Gastrocnemius medialis (tissue), 4 donors: ENCODE measurements around the gene LYPD4.

ENCODE experiments used
- POLR2A ChIP-seq, 2 donors: fragments of 450-650 bp; IDR thresholded peaks; one replicate each; pipeline ENCODE4 v1.6.1; 2017; ENCODE audit warnings: antibody characterized with exemption in 2 of 2, mild to moderate bottlenecking in 2 of 2, moderate library complexity in 2 of 2
- TF ChIP-seq, protein P1 (sequence below), 5 experiments: fragments of 450-650 bp in 3 of 5; fragments of 200-600 bp in 2 of 5; sonication (generic) in 2 of 5; IDR thresholded peaks in 4 of 5; conservative IDR thresholded peaks in 1 of 5; 1 replicate in 4 of 5; 2 replicates in 1 of 5; pipeline ENCODE4 v1.5.1; 2016 to 2019; ENCODE audit warnings: antibody characterized with exemption in 5 of 5, mild to moderate bottlenecking in 3 of 5, moderate library complexity in 3 of 5

DNA sequence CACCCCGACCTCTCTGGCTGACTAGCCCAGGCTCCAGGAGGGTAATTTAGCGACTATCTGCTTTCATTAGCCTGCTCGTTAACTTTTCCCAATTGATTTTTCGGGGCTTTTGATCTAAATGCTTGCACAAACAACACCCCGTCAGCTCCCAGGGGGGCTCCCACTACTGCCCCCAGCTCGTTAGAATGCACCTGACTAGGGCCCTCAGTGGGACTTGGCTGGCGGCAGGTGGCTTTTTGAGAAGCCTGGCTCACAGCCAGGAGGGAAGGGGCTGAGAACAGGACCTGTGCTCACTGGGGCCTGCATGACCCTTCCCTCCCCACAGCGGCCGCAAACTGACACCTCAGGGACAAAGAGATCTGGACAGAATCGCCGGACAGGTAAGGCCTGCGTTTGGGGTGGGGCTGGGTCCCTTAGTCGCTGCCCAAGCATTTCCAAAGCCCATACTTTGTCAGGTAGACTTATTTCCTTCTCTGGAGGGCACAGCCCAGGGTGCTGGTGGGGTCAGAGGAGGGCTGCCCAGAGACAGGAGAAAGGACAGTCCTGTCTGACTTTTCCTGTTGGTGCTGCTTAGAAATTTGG lies 25.0 kb upstream of the LYPD4 start:
- TF ChIP-seq, protein P1, sequence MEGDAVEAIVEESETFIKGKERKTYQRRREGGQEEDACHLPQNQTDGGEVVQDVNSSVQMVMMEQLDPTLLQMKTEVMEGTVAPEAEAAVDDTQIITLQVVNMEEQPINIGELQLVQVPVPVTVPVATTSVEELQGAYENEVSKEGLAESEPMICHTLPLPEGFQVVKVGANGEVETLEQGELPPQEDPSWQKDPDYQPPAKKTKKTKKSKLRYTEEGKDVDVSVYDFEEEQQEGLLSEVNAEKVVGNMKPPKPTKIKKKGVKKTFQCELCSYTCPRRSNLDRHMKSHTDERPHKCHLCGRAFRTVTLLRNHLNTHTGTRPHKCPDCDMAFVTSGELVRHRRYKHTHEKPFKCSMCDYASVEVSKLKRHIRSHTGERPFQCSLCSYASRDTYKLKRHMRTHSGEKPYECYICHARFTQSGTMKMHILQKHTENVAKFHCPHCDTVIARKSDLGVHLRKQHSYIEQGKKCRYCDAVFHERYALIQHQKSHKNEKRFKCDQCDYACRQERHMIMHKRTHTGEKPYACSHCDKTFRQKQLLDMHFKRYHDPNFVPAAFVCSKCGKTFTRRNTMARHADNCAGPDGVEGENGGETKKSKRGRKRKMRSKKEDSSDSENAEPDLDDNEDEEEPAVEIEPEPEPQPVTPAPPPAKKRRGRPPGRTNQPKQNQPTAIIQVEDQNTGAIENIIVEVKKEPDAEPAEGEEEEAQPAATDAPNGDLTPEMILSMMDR (IDR thresholded peaks at IDR 0.05 in 4 of 5, conservative IDR thresholded peaks at IDR 0.05 in 1 of 5), result no peak
- no peak for TF ChIP-seq POLR2A (IDR thresholded peaks at IDR 0.05)
